ENCODE results near the gene RASSF8. TPM values are rescaled to one million over a fixed set of nuclear protein-coding genes. Genes with fewer than 3 reads are reported as not detected.

RASSF8 gene
- total RNA-seq, 1 donor from 2014 or later, result 43.3 TPM

GRCh38 chr12:26028953-26029735 lies 70.7 kb downstream of the RASSF8 start:
- DNase-seq (ENCODE audit: low read depth in 2 of 2), result peak; percentile 75 to 79

- DNase-seq (ENCODE audit: low read depth in 2 of 2), result no peak
Measured at GRCh38 chr12:26029736-26030022, 71.2 kb downstream of the RASSF8 start.

DNA sequence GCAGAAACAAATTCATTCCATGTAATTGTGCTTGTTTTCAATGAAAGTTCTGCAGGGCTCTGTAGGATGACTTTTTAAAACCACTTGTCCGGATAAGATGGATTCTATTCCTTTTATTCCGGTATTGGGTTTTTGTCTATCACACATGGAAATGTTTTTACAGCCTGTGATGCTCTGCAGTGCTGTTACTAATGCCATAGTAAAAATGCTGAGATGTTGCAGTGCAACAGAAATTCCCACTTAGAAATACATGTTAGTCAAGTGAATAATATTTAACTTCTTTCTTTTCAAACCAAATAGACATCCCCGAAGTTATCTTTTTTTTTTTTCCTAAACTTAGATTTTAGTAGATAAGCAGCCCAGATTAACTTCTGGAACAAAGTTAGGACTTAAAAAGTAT lies 71.9 kb downstream of the RASSF8 start:
- DNase-seq (ENCODE audit: low read depth in 2 of 2), result no peak

DNA sequence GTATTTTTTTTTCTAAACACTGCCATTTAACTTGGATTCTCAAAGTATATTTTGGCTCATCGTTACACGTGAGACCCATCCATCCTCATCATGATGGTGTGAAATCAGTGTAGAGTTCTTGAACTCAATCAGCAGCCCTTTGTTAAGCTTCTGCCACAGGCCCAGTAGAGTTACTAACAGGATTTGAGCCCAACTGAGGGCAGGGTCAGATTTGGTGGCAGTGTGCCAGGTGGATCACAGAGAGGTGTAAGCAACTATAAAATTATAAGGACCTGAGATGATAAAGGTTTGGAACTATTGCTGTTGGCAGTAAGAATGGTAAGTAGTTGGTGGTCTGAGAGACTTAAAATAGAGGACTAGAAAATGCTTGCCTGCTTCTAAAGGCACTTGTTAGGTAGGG lies 72.8 kb downstream of the RASSF8 start:
- DNase-seq (ENCODE audit: low read depth in 2 of 2), result no peak

- DNase-seq (ENCODE audit: low read depth in 2 of 2), result no peak
Measured at GRCh38 chr12:26031827-26032226, 73.3 kb downstream of the RASSF8 start.

- DNase-seq (ENCODE audit: low read depth in 2 of 2), result no peak
Measured at GRCh38 chr12:26032290-26032689, 73.8 kb downstream of the RASSF8 start.

DNA sequence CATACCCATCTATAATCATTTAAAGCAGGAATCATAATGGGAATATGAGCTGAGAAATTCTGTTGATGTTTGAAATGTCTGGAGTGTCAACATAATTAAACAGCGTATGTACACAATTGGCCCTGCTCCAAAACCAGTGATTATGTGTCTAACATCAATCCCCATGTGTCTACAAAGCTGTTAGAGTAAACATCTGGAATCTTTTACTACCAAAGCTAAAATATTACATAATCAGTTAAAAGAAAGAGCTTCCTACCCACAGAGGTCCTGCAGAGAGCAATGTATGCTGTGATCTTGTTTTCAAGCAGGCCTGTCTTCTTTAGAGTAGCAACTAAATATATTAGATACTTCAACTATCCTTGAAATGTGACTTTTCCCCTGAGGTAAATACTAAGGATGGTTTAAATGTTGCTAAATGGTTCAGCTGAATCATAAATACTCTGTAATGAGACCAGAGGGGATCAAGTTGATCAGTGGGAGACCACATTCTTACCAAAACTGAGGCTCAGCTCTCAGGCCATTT lies 74.3 kb downstream of the RASSF8 start:
- DNase-seq (ENCODE audit: low read depth in 2 of 2), result no peak

DNA sequence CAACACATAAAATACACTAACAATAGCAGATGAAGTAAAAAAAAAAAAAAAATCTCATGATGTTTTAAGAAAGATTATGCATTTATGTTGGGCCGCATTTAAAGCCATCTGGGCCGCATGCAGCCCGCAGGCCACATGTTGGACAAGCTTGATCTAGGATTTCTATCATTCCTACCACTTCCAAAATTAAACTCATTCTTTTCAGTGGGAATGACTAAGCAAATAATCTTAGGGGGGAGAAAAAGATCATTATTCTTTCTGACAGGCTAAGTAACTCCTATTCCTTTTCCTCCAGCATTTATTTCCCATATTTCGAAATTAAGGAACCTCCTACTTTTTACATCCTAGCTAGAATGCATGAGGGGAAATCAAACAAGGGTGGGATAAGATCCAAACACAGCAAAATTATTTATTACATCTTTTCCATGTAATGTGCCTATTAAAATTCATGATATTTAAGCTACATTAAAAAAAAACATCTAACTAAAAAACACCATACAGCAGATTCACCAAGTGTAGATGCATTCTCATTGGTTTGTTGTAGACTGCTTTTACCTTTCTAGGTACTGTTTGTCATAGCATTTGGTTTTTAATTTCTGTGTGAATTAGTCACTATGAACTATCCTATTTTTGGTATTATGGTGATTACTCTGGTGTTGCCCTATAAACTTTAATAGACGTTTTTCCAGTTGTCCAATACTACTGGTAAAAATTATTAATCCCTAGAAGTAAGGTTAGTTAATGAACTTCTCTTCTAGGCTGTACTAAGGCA lies 76.1 kb downstream of the RASSF8 start:
- DNase-seq (ENCODE audit: low read depth in 2 of 2), result peak in 1 of 2 donors; percentile 38

DNA sequence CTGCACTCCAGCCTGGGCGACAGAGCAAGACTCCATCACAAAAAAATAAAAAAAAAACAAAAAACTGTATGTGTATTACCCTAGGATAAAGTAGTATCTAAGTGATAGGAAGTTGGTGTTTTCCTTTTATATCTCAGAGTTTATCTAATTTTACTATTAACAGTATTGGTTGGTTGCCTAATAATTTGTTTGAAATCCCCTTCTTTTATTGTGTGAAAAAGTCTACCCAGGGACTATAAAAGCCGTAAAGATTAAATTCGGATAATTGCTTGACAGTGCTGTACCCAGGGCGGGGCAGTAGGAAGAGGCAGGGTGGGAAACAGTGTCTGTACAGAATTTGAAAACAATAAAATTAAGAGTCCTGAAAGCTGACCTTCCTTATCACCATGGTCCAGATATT lies 78.4 kb downstream of the RASSF8 start:
- no peak for DNase-seq (ENCODE audit: low read depth in 2 of 2)

- no peak for DNase-seq (ENCODE audit: low read depth in 2 of 2)
Measured at GRCh38 chr12:26037615-26038220, 79.2 kb downstream of the RASSF8 start.

DNA sequence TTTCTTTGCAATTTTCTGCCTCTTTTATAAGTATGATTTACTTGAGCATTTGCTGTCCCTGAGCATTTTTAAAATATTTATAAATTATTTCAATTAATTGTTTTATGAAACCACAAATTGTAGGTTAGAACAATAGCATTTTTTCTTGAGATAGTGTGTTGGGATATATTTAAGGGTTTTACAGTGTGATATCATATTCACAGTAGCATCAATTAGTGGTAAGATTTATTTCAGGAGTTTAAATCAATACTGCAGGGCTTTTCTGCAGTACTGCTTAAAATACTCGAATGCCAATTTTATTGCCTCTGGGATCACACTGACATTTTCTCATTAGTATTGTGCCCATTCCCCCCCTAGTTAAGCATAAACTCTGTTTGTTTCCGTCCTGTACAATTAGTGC lies 84.2 kb downstream of the RASSF8 start:
- DNase-seq (ENCODE audit: low read depth in 2 of 2), result no peak

GRCh38 chr12:26043135-26044006 lies 84.9 kb downstream of the RASSF8 start:
- DNase-seq (ENCODE audit: low read depth in 2 of 2), result no peak

DNA sequence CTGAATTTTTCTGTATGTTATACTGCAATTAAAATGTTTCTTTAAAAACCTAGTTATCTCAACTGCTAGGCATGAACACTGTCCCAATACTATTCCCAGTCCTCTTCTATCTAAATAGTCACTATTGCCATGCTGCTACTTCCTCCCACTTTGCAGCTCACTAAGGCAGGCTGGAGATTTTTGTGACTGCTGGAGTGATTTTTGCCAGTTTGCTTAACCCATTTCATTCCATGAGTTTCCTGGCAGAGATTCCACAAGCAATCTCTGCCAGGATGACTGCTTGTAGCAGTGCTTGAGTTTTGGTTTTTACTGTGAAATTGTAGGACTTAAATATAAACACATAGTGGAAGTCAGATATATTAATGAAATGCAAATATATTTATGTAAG lies 85.5 kb downstream of the RASSF8 start:
- DNase-seq (ENCODE audit: low read depth in 2 of 2), result no peak

DNA sequence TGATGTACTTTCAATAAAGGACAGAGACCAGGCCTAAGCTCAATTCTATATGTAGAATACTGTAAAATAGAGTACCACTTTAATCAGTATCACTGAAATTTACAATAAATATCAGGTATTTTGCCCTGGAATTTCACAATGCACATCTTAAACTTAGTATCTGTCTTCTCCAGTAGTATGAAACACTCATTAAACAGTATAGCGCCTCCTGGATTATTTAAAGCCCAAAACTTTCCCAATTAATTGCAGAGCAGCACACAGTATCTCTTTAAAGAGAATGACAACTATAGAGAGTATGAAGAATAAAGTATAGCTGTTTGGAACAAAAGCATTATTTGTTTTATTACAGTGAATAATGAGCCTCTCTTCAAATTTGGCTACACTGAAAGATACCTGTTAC lies 86.1 kb downstream of the RASSF8 start:
- DNase-seq (ENCODE audit: low read depth in 2 of 2), result no peak

- DNase-seq (ENCODE audit: low read depth in 2 of 2), result no peak
Measured at GRCh38 chr12:26046203-26046602, 87.7 kb downstream of the RASSF8 start.

DNA sequence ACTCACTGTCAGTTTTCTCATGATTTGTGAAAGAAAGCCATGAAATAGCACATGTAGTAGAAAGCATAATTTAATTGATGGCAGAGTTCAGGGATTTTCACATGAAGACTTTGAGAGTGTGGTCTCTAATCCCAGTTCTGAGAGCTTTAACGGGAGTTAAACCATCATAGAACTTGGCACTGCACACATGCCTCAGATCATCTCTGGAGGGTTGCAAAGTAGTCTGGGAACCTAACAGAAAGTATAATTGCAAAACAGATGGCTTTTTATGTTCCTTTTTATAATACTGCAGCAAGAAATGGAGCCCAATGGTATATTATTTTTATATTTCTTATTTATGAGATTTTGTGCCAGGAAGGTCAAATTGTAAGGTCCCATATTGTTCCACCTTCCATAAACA lies 88.4 kb downstream of the RASSF8 start:
- no peak for DNase-seq (ENCODE audit: low read depth in 2 of 2)

DNA sequence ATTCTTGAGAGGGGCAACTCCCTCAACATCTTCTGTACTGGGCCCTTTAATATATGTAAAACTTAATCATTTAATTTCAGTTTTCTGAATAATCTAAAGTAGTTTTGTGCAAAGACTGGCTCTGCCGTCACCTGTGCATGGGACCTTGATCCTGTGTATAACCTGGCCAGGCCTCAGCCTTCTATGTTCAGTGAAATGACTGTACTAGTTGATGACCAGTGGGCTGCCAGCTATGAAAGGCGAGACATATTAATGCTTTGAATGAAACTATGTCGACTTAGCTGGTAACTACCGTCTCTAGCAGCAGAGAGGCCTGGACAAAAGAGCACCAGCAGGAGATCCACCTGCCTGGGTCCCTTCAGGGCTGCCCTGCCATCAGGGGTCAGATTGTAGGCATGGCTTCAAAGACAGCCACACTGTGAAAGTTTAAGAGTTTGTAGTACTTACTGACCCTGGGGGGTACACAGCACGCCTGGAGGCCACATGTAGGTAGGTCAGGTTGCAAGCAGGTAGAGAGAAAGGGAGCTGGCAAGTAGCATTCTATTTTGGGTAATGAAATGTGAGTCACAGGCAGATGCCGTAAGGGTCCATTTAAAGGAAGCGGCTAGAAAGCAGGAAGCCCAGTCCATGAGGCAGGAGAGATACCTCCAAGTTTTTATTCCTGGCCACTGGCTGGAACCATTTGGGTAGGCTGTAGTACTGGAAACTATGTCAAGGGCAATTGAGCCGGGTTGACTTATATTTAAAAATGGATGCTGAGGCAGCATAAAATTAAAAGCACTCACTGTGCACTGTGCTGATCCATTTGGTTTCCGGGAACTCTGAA lies 89.1 kb downstream of the RASSF8 start:
- DNase-seq (ENCODE audit: low read depth in 2 of 2), result peak in 1 of 2 donors; percentile 43

DNA sequence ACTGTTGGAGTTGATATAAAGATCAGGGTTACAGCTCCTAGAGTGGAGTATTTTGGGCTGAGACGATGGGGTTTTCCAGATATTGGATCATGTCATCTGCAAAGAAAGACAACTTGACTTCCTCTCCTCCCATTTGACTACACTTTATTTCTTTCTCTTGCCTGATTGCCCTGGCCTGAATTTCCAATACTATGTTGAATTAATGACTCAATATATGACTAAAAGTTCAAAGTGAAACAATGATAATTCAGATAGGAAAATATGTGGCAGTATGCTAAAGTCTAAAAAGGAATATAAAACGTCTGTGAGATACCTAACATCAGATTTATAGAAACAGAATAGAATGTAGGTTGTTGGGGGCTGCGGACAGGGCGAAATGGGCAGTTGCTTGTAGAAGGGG lies 94.2 kb downstream of the RASSF8 start:
- DNase-seq (ENCODE audit: low read depth in 2 of 2), result no peak

DNA sequence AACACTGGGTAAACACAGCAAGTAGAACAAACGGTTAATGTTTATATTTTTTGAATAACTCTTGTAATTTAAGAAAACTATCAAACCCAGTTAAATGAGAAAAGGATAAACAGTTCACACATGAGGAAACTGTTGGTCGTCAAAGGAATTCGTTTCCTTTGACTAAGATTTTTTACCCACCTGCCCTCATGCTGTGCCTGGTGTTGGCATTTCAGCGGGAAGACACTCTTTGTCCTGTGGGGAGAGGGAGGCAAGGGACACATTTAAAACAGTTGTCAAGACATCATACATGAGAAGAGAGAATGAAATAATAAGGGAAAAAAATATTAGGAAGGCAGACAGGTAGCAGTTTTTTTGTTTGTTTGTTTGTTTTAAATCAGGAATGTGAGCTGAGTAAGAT lies 95.9 kb downstream of the RASSF8 start:
- no peak for DNase-seq (ENCODE audit: low read depth in 2 of 2)

GRCh38 chr12:26055087-26055486 lies 96.6 kb downstream of the RASSF8 start:
- no peak for DNase-seq (ENCODE audit: low read depth in 2 of 2)

DNA sequence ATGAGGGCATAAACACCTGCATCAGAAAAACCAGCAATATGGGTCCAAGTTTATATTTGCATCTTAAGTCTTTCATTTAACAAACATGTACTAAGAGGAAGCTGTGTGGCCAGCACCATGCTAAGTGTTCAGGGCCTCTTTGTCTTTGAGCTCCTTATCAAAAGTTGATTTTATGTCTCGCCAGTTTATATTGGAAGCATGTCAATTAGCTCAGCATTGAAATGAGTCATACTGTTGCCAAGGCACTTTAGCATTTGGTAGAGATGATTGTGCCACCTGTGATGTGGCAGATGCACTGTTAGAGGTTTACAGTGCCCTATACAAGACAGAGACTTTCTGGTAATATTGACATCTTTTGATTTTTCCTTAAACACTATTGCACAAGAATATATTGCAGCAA lies 97.9 kb downstream of the RASSF8 start:
- peak; percentile 52 to 61 for DNase-seq (ENCODE audit: low read depth in 2 of 2)
